ENCODE data around the gene MAP3K6. TPM values are rescaled to one million over a fixed set of nuclear protein-coding genes. Genes with fewer than 3 reads are reported as not detected.
"Not testable (repeated sequence)": the region's sequence is repeated elsewhere in the genome, so short reads cannot be mapped to it uniquely, and the experiment has no call there.

The MAP3K6 gene
- polyA plus RNA-seq, 1 experiment: 7.6 TPM

DNA sequence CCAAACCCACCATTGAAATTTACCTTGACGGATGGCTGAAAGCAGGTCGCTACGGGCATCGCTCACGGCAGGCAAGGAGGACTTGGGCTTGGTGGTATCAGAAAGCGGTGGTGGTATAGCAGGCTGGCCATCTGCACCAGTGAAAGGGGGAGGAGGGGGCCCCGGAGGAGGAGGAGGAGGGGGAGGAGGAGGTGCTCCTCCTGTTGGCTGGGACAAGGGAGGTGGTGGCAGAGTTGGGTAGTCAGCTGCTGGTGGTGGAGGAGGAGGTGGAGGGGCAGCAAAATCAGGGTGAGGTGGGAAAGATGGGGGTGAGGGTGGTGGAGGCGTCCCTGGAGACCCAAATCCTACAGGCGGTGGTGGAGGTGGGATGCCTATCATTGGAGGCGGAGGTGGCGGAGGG is 42.9 kb upstream of the MAP3K6 start:
- H3K4me3 ChIP-seq (ENCODE audit: low read depth, low read length): no peak overlapping the region
- H3K9me3 ChIP-seq (ENCODE audit: control insufficient read depth, insufficient read depth, low read length): no peaks in the 10 kb centered on the region
- CTCF ChIA-PET: interaction anchor here (1.4 to 2.5 kb wide), 2 partner anchors 14 to 199 kb away, joined by 3 to 8 read pairs; no protein-coding TSS in a partner anchor
- TF ChIP-seq, protein P1, sequence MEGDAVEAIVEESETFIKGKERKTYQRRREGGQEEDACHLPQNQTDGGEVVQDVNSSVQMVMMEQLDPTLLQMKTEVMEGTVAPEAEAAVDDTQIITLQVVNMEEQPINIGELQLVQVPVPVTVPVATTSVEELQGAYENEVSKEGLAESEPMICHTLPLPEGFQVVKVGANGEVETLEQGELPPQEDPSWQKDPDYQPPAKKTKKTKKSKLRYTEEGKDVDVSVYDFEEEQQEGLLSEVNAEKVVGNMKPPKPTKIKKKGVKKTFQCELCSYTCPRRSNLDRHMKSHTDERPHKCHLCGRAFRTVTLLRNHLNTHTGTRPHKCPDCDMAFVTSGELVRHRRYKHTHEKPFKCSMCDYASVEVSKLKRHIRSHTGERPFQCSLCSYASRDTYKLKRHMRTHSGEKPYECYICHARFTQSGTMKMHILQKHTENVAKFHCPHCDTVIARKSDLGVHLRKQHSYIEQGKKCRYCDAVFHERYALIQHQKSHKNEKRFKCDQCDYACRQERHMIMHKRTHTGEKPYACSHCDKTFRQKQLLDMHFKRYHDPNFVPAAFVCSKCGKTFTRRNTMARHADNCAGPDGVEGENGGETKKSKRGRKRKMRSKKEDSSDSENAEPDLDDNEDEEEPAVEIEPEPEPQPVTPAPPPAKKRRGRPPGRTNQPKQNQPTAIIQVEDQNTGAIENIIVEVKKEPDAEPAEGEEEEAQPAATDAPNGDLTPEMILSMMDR (IDR thresholded peaks at IDR 0.05; ENCODE audit: low read depth, low read length): no peak
- no peaks in the 10 kb centered on the region for H3K27me3 ChIP-seq (ENCODE audit: control insufficient read depth, insufficient read depth, low read length)
- DNase-seq (ENCODE audit: low read depth, low spot score): no peak
- POLR2A ChIA-PET: no interaction called here
- no peak overlapping the region for H3K27ac ChIP-seq (ENCODE audit: low read depth, low read length)

DNA sequence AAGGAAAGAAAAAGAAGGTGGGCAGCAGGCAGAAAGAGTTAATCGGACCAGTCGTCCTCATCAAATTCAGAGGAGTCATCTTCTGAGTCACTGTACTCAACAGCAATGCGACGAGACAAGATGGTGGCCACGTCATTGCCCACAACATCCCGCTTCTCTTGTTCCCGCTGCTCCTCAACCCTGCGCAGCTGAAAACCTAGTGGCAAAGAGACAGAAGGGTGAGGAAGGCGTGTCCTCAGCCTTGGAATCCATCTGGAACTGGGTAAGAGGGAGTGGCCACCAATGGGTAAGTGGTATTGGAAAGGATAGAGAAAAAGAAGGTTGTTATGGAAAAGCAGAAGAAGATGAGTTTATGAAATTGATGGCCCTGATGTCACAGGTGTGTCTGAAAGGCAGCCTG is 41.4 kb upstream of the MAP3K6 start:
- no peak overlapping the region for H3K27ac ChIP-seq (ENCODE audit: low read depth, low read length)
- CTCF ChIA-PET: no interaction called here
- TF ChIP-seq, protein P1 (IDR thresholded peaks at IDR 0.05; ENCODE audit: low read depth, low read length): no peak
- H3K9me3 ChIP-seq (ENCODE audit: control insufficient read depth, insufficient read depth, low read length): no peaks in the 10 kb centered on the region
- POLR2A ChIA-PET: no interaction called here
- H3K4me3 ChIP-seq (ENCODE audit: low read depth, low read length): no peak overlapping the region
- H3K27me3 ChIP-seq (ENCODE audit: control insufficient read depth, insufficient read depth, low read length): no peaks in the 10 kb centered on the region
- DNase-seq (ENCODE audit: low read depth, low spot score): no peak

DNA sequence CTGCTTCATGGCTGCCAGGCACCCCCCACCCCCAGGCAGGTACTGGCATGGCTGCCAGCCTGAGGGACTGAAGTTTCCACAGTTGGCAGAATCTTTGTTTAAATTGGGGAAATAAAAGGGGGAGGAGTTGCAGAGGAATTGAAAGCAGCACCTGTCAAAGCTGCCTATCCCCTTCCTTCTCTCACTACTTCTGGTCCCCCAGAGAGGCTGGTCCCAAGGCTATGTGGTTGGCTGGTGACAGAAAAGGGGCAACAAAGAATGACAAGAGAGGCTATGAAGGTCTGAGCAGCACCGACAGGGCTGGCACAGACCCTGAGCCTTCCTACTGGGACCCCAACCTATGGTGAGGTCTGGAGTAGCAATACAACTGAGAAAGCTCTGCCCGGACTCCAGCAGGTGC is 40.0 kb upstream of the MAP3K6 start:
- H3K27ac ChIP-seq (ENCODE audit: low read depth, low read length); H3K27me3 ChIP-seq (ENCODE audit: control insufficient read depth, insufficient read depth, low read length); H3K4me3 ChIP-seq (ENCODE audit: low read depth, low read length); DNase-seq (ENCODE audit: low read depth, low spot score); POLR2A ChIA-PET; H3K9me3 ChIP-seq (ENCODE audit: control insufficient read depth, insufficient read depth, low read length): not testable (repeated sequence)
- CTCF ChIA-PET: interaction anchor here (1.0 to 1.5 kb wide), 3 partner anchors 8 to 150 kb away, joined by 3 to 4 read pairs (median 3); no protein-coding TSS in a partner anchor

DNA sequence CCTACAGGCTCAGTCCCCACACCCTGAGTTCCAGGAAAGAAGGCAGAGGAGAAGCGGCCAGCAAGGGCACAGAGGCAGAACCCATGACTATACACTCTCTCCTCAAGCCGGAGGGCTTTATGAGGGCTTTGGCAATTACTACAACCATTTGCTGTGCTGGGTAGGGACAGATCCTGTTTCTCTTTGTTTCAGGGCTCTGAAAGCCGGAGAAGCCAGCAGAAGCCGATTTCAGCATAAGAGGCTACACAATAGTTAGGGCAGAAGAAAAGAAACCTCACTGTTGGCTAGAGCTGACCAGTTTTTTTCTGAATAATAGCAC is 39.6 kb upstream of the MAP3K6 start:
- TF ChIP-seq, protein P1 (IDR thresholded peaks at IDR 0.05; ENCODE audit: low read depth, low read length): no peak
- Histone ChIP-seq H3K4me3 (ENCODE audit: low read depth, low read length) (no peak overlapping the region), H3K27me3 (ENCODE audit: control insufficient read depth, insufficient read depth, low read length) (no peaks in the 10 kb centered on the region), H3K27ac (ENCODE audit: low read depth, low read length) (no peak overlapping the region), H3K9me3 (ENCODE audit: control insufficient read depth, insufficient read depth, low read length) (no peaks in the 10 kb centered on the region)
- CTCF ChIA-PET: interaction anchor here (1.0 to 1.5 kb wide), 3 partner anchors 9 to 151 kb away, joined by 3 to 4 read pairs (median 3); no protein-coding TSS in a partner anchor
- POLR2A ChIA-PET: no interaction called here
- no peak for DNase-seq (ENCODE audit: low read depth, low spot score)

DNA sequence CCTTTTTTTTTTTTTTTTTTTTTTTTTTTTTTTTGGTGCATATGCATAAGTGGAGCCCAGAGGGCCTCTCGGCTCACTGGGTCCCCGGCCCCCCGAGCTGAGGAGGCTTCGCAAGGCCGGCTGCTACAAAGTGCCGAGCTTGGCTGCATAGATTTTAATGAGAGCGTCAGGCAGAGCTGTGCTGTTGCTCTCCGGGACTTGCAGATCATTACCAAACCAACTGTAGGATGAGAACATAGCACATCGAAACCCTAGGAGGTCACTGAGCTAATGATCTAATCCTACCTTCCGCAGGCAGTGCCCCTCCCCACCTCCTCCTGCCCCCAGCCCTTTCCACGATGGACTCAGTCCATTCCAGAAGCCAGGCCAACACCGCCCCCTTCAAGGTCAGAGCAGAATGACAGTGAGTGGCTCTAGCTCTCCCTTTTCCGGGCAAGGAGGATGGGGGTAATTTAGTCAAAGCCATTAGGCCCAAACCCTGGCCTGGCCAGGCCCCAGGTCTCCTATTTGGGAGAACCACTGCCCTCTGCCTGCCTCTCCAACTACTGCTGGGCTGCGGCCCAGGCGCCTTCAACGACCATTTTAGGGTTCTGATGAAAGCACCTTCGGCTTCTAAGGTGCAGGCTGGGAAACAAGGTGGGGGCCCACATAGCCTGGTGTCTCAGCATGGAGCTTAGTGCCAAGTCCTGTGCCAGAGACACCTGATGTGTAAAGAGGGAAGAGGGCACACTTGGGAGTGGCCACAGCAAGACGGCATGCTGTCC is 39.0 kb upstream of the MAP3K6 start:
- not testable (repeated sequence) for DNase-seq (ENCODE audit: low read depth, low spot score); H3K27me3 ChIP-seq (ENCODE audit: control insufficient read depth, insufficient read depth, low read length); H3K27ac ChIP-seq (ENCODE audit: low read depth, low read length); H3K4me3 ChIP-seq (ENCODE audit: low read depth, low read length); H3K9me3 ChIP-seq (ENCODE audit: control insufficient read depth, insufficient read depth, low read length)
- ChIA-PET CTCF (interaction anchor here (0.6 to 1.5 kb wide), 6 partner anchors 9 to 201 kb away, joined by 3 to 5 read pairs (median 4); no protein-coding TSS in a partner anchor), POLR2A (interaction anchor here (0.5 to 1.2 kb wide), 3 partner anchors 11 to 105 kb away, joined by 3 to 5 read pairs (median 3); no protein-coding TSS in a partner anchor)

DNA sequence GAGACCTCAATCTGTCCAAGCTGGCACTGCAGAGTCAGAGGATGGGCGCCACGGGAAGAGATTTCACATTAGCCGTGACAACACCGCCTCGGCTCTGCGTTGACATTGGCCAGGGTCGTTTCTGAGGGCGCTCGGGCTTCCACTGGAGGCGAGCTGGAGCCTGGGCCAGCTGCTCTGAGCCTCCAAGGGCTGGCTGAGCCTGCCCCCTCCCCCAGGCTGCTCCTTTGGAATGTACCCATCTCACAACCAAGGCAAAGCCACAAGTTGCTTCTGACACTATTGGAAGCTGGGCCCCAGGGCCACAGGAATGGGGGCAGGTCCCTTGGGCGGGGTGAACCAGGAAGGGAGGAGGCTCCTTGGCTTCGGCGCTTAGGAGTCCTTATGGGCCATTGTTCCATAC is 38.3 kb upstream of the MAP3K6 start:
- ChIA-PET POLR2A (interaction anchor here (0.6 to 1.2 kb wide), 2 partner anchors 10 to 105 kb away, joined by 3 read pairs; no protein-coding TSS in a partner anchor), CTCF (interaction anchor here (0.6 to 1.6 kb wide), 4 partner anchors 10 to 202 kb away, joined by 3 to 10 read pairs (median 4); no protein-coding TSS in a partner anchor)
- TF ChIP-seq, protein P1 (IDR thresholded peaks at IDR 0.05; ENCODE audit: low read depth, low read length): no peak
- no peak overlapping the region for H3K27ac ChIP-seq (ENCODE audit: low read depth, low read length)
- no peak overlapping the region for H3K4me3 ChIP-seq (ENCODE audit: low read depth, low read length)
- DNase-seq (ENCODE audit: low read depth, low spot score): no peak
- no peaks in the 10 kb centered on the region for H3K27me3 ChIP-seq (ENCODE audit: control insufficient read depth, insufficient read depth, low read length)
- no peaks in the 10 kb centered on the region for H3K9me3 ChIP-seq (ENCODE audit: control insufficient read depth, insufficient read depth, low read length)
